Mucosa of rectum (tissue), 2 donors: ENCODE measurements around the gene RSPO1.

Experiments used
- H3K27ac ChIP-seq, 2 donors: one replicate each; pipeline ENCODE4 v1.7.0; 2013; ENCODE audit warnings: inconsistent platforms in 2 of 2, low read depth in 2 of 2, low read length in 2 of 2
- H3K27me3 ChIP-seq, 2 donors: one replicate each; pipeline ENCODE4 v1.7.0; 2013; ENCODE audit warnings: low read length in 2 of 2; ENCODE audit not compliant: control insufficient read depth in 2 of 2, insufficient read depth in 2 of 2
- H3K36me3 ChIP-seq, 2 donors: one replicate each; pipeline ENCODE4 v1.7.0; 2013; ENCODE audit warnings: low read length in 2 of 2; ENCODE audit not compliant: control insufficient read depth in 2 of 2, insufficient read depth in 2 of 2
- H3K4me1 ChIP-seq, 2 donors: one replicate each; pipeline ENCODE4 v1.7.0; 2013; ENCODE audit warnings: low read length in 2 of 2, mild to moderate bottlenecking in 1 of 2; ENCODE audit not compliant: control insufficient read depth in 2 of 2, insufficient read depth in 2 of 2
- H3K4me3 ChIP-seq, 2 donors: one replicate each; pipeline ENCODE4 v1.7.0; 2013; ENCODE audit warnings: low read length in 2 of 2
- H3K9ac ChIP-seq, 2 donors: one replicate each; pipeline ENCODE4 v1.7.0; 2013; ENCODE audit warnings: low read length in 2 of 2, low read depth in 1 of 2, mild to moderate bottlenecking in 1 of 2
- H3K9me3 ChIP-seq, 2 donors: one replicate each; pipeline ENCODE4 v1.7.0; 2013; ENCODE audit warnings: low read length in 2 of 2; ENCODE audit not compliant: control insufficient read depth in 2 of 2
- donor health status: healthy.
- donor health status: Normal muscosa, but diverticular disease.

Gene RSPO1

DNA sequence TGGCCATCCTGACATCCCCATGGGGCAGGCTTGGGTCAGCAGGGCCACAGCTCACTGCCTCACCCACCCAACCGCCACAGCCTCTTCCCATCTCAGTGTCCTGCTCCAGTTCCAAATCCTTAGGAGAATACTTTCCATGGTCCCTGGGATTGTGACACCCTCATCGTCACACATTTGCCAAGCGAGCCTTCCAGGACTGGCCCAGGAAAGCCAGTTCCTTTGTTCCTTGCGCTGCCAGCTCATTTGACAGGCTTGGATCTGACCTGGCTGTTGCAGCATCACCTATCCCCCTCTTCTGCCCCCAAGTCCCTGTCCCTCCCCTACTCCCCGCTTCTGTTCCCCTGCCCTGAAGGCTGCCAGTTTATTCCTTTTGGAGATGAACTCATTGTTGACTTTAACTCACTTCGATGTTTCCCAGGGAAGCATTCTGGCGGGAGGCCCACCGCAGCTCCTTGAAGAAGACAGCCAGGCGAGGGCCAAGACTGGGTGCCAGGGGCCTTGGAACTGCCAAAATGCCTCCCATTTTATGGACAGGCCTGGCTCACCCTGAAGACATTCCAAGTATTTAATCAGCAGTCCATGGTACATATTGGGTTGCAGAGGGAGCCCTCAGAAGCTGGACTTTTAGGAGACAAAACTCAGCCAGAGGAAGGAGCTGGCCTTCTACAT, 28.8 kb downstream of the RSPO1 start:
- no peaks in the 10 kb centered on the region for H3K9me3 ChIP-seq
- H3K27ac ChIP-seq = no peak overlapping the region
- H3K9ac ChIP-seq = no peak overlapping the region
- H3K36me3 ChIP-seq = no peaks in the 10 kb centered on the region
- no peaks in the 10 kb centered on the region for H3K4me1 ChIP-seq
- peaks cover 0 to 2% of the 10 kb centered on the region in 2 donors for H3K27me3 ChIP-seq
- no peak overlapping the region for H3K4me3 ChIP-seq

DNA sequence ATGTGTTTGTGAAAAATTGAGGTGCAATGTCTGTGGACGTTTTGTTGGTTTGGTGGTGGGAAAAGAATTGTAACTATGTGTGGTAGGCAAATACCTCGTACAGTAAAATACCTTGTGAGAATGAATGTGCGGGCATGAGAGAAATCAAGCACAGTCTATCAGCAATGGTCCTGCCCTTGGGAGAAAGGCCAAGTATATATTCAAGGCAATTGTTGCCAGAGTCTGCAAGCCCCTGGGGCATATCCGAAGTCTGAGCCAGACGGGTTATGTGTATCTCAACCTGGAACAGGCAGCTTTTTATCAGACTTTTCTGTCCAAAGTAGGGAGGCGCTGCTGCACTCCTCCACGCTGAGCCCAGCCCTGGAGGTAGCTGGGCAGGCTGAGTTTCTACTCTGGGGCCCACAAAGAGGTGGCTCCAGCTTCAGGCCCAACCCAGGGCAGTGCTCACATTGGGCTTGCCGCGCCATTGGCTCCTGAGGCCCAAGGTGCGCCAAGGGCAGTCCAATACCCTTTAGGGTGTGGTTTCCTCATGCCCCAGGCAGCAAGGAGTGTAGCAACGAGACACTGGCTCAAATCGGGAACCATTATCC, 29.5 kb downstream of the RSPO1 start:
- H3K9ac ChIP-seq = no peak overlapping the region
- H3K36me3 ChIP-seq = no peaks in the 10 kb centered on the region
- H3K4me3 ChIP-seq = no peak overlapping the region
- H3K27ac ChIP-seq = no peak overlapping the region
- no peaks in the 10 kb centered on the region for H3K9me3 ChIP-seq
- H3K27me3 ChIP-seq = peaks cover 0 to 2% of the 10 kb centered on the region in 2 donors
- no peaks in the 10 kb centered on the region for H3K4me1 ChIP-seq

DNA sequence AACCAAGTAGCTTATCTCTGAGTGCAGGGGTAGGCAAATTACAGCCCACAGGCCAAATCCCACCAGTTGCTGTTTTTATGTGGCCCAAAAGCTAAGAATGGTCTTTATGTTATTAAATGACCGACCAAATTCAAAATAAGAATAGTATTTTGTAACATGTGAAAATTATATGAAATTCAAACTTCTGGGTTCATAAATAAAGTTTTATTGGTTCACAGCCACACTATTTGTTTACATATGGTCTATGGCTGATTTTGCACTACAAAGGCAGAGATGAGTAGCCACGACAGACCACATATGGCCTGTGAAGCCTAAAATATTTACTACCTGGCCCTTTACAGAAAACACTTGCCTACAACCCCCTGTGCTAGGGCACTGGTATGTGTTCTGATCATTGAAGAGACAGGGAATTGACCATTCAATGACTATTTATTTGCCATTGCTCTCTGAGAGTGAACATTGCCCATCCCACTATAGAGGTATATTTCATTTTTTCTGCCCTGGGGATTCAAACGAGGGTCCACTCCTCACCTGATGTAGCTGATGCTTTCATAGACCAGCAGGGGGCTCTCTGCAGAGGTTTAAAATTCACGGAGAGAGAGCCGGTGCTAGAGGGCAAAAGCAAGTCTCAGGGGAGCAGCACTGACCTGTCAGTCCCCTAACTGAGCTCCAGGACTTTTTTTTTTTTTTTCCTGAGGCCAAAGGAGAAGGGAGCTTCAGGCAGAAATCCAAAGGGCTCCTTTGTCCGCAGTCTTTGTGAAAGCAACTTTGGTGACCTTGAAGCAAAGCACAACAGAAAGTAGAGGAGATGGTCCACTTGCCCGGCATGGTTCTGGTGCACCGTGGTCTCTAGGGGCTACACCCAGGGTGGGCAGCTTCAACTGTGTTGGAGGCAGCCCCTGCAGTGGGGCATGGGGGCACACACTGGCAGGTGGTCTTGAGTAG, 31.7 kb downstream of the RSPO1 start:
- H3K27me3 ChIP-seq = no peaks in the 10 kb centered on the region
- H3K36me3 ChIP-seq = no peaks in the 10 kb centered on the region
- H3K27ac ChIP-seq = no peak overlapping the region
- H3K4me3 ChIP-seq = no peak overlapping the region
- H3K9me3 ChIP-seq = no peaks in the 10 kb centered on the region
- no peak overlapping the region for H3K9ac ChIP-seq
- H3K4me1 ChIP-seq = no peaks in the 10 kb centered on the region

DNA sequence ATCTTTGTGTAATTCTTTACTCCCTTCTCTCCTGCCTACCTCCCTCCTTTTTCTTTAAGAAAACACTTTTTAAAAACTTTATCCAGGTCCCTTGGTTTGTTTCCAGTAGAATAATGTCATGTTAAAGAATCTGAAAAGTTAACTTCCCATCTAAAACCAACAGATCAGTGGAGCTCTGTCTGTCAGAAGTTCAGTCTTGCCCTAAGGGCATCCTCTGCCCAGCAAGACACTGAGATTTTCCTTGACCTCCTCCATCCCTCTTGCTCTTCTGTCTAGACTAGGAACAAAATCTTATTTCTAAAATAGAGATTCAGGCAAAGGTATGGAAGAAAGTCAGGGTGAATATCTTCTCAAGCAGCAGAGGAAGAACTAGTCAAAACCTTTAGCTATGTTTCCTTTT, 33.3 kb downstream of the RSPO1 start:
- Histone ChIP-seq H3K27me3 (no peaks in the 10 kb centered on the region), H3K4me3 (no peak overlapping the region), H3K9me3 (no peaks in the 10 kb centered on the region), H3K36me3 (no peaks in the 10 kb centered on the region), H3K9ac (no peak overlapping the region), H3K4me1 (no peaks in the 10 kb centered on the region), H3K27ac (no peak overlapping the region)

DNA sequence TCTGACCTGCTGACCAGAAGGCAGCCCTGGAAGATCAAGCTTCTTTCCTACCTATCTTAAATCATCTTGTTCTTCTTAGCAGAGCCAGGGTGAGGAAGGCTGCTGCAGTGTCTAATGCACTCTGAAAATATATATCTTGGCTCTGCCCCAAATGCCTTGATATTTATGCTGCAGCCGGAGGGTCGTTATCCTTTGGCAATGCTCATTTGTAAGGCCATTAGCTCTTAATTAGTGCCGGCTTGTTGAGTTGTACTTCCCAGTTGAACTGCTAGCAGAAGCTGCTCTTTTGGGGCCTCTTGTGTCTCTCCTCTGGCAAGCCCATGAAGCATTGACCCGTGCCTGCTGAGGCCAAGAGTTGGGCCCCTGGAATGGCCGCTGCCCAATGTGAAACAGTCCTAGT, 34.8 kb downstream of the RSPO1 start:
- Histone ChIP-seq H3K4me3 (no peak overlapping the region), H3K27me3 (no peaks in the 10 kb centered on the region), H3K9ac (no peak overlapping the region), H3K36me3 (no peaks in the 10 kb centered on the region), H3K9me3 (no peaks in the 10 kb centered on the region), H3K4me1 (peaks cover 5 to 10% of the 10 kb centered on the region in 2 donors), H3K27ac (no peak overlapping the region)

DNA sequence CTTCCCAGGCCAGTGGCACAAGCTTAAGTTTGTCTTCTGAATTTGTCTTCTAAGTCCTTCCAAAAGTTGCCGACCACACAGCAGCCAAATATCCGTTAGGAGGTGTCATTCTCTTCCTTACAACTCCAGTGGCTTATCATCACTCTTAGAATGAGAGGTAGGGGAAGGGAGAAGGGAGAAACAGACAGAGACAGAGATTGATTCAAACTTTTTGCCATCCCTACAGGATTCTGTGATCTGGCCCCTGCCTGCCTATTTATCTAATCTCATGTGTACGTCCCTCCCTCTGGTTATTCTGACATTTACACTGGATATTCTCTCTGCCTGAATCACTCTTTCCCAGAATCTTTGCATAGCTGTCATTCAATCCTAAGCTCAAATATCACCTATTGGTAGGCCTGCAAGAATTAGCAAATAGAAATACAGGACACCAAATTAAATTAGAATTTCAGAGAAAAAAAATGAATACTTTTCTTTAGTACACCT, 38.5 kb downstream of the RSPO1 start:
- Histone ChIP-seq H3K36me3 (peaks cover 15% of the 10 kb centered on the region in 2 donors), H3K4me1 (peaks cover 14 to 19% of the 10 kb centered on the region in 2 donors), H3K4me3 (peak overlapping the region; percentile 96 to 97), H3K9ac (peak overlapping the region; percentile 41 to 52), H3K27ac (peak overlapping the region in 1 of 2 donors; percentile 83), H3K9me3 (no peaks in the 10 kb centered on the region), H3K27me3 (no peaks in the 10 kb centered on the region)

DNA sequence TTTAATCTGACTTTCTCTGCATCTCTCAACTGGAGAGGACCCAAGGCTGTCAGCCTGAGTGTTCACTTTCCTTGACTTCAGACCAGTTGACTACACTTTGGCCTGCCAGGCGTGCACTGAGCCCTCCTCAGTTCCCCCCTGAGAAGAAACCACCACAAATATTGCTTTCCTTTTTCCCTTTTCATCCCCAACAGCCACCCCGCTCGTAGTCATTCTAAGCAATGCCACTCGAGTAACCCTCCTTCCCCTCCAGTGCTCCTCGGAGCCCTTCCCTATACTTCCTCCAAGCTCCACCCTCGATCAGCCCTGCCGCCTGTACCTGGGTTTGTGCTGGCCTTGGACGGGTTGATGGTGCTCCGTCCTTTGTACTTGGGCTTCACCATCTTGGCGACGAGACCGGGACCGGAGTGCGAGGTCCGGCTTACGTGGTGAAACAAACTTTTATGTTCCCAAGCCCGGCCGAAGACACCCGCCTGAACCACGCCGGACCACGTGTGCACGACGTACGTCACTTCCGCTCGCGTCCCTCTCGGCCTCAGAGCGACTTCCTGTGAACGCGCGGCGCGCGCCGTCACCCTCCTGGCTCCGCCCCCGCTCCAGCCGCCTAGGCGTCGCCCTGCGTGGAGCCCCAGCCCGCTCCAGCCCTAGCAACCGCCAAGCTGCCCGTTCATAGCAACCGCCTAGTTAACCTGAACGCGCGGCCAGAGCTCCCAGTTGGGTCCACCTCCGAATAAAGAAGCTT, 39.1 kb downstream of the RSPO1 start, which contains the start of gene GNL2:
Gene GNL2 (minus strand): TSS at position 498 of the 742 bp plus-strand sequence. CDS start 115 bp downstream, at position 383.
- no peaks in the 10 kb centered on the region for H3K9me3 ChIP-seq
- H3K36me3 ChIP-seq = peaks cover 21% of the 10 kb centered on the region in 2 donors
- H3K9ac ChIP-seq = peak within 1 kb of the TSS; percentile 56 to 88

DNA sequence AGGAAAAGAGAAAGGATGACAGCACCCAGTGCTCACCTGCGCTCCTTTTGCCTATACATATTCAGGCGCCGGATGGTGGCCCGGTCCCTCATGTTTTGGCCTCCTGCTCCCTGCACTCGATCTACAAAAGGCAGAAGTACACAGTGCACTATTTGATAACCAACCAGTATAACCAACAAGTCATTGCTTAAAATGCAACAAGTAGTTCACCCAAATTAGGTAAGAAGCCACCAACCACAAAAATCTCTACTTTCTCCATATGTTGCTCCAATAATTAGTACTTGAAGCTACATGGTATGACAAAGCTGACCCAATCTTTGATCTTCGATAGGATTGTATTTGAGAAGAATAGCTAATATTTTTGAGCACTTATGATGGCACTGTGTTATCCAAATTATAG, 41.0 kb downstream of the RSPO1 start:
- no peaks in the 10 kb centered on the region for H3K27me3 ChIP-seq
- H3K9ac ChIP-seq = no peak overlapping the region
- H3K4me1 ChIP-seq = peaks cover 14 to 19% of the 10 kb centered on the region in 2 donors
- no peak overlapping the region for H3K4me3 ChIP-seq
- peaks cover 29 to 38% of the 10 kb centered on the region in 2 donors for H3K36me3 ChIP-seq
- H3K9me3 ChIP-seq = no peaks in the 10 kb centered on the region
- no peak overlapping the region for H3K27ac ChIP-seq

More for the DNA sequence above, 39.1 kb downstream of the RSPO1 start, which contains the start of gene GNL2:
- H3K4me3 ChIP-seq = peak within 1 kb of the TSS; percentile 96 to 97
- H3K4me1 ChIP-seq = peaks cover 14 to 19% of the 10 kb centered on the region in 2 donors
- no peaks in the 10 kb centered on the region for H3K27me3 ChIP-seq
- H3K27ac ChIP-seq = peak within 1 kb of the TSS; percentile 83 to 92

DNA sequence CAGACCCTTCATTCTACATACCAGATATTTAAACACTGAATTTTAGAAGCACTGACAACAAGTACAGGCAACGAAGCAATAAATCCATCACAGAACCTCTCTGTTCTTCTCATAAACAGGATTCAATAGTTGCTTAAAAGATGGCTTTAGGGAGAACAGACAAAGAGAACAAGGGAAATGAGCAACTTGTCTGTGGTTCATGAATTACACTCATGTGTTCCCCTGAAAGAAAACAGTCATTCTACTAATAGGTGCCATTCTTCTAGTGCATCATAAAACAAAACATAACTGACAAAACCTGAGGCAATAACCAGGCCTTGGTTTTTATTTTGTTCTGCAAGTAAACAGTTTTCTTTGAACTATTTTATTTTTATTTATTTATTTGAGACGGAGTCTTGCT, 45.8 kb downstream of the RSPO1 start:
- no peak overlapping the region for H3K27ac ChIP-seq
- no peak overlapping the region for H3K9ac ChIP-seq
- H3K4me1 ChIP-seq = peaks cover 0 to under 1% of the 10 kb centered on the region in 2 donors
- peaks cover 54 to 59% of the 10 kb centered on the region in 2 donors for H3K36me3 ChIP-seq
- H3K4me3 ChIP-seq = no peak overlapping the region
- H3K9me3 ChIP-seq = no peaks in the 10 kb centered on the region
- no peaks in the 10 kb centered on the region for H3K27me3 ChIP-seq
